Prostate gland (tissue), 2 donors: ENCODE data around the gene CTNND2. TPM values are rescaled to one million over a fixed set of nuclear protein-coding genes. Genes with fewer than 3 reads are reported as not detected.

Experiments used
- DNase-seq: peaks from one replicate; pipeline ENCODE4 v3.0.0-alpha.2; 2019; ENCODE audit warnings: low spot score
- H3K27ac ChIP-seq, 2 donors: fragments of 200-600 bp; sonication (generic); 2 replicates each; pipeline ENCODE4 v1.5.1; 2017 to 2019
- H3K27me3 ChIP-seq: fragments of 200-600 bp; sonication (generic); replicated peaks from 2 replicates; pipeline ENCODE4 v1.5.1; 2019; ENCODE audit not compliant: insufficient read depth
- H3K36me3 ChIP-seq, 2 donors: fragments of 200-600 bp; sonication (generic); 1 replicate in 1 of 2; 2 replicates in 1 of 2; pipeline versions ENCODE4 v1.5.1 to v1.8.1; 2017 to 2019
- H3K4me1 ChIP-seq: fragments of 200-600 bp; sonication (generic); replicated peaks from 2 replicates; pipeline ENCODE4 v1.5.1; 2019
- H3K4me3 ChIP-seq, 2 donors: fragments of 200-600 bp; sonication (generic); 2 replicates each; pipeline ENCODE4 v1.5.1; 2017 to 2019
- H3K9me3 ChIP-seq: fragments of 200-600 bp; sonication (generic); 2 replicates; pipeline ENCODE4 v1.5.1; 2017
- CTCF ChIP-seq, 4 experiments: fragments of 200-600 bp in 2 of 4; fragments of 450-650 bp in 2 of 4; sonication (generic) in 2 of 4; IDR thresholded peaks; 1 replicate in 3 of 4; 2 replicates in 1 of 4; pipeline ENCODE4 v1.5.1; 2016 to 2019; ENCODE audit warnings: antibody characterized with exemption in 4 of 4, mild to moderate bottlenecking in 2 of 4, moderate library complexity in 2 of 4
- POLR2A ChIP-seq: fragments of 450-650 bp; IDR thresholded peaks from one replicate; pipeline ENCODE4 v1.6.1; 2016; ENCODE audit warnings: antibody characterized with exemption, mild to moderate bottlenecking
- POLR2AphosphoS5 ChIP-seq: sonication (generic); formaldehyde crosslinking; IDR thresholded peaks from one replicate; pipeline ENCODE4 v1.6.1; 2017; ENCODE audit warnings: antibody characterized with exemption
- WGBS: methylation state at CpG from one replicate; pipeline ENCODE4 v1.1.5; 2018; 5-methylcytosine and 5-hydroxymethylcytosine counted together
- intact Hi-C: fragments of 100-400 bp; cut with DNase I; formaldehyde crosslinking; loops from one replicate; pipeline ENCODE4 v1.14.2; 2022
- total RNA-seq, 2 donors: library from RNA; depleted of rRNA; stranded (reverse); fragments of >200 nt; gene quantifications; one replicate each; pipeline ENCODE4 v1.1.0, GENCODE V29; 2016

Gene CTNND2
- total RNA-seq, 2 donors from 2014 or later: 5.5 to 11.2 TPM

GRCh38 chr5:11607944-11608483 lies 296.2 kb downstream of the CTNND2 start:
- no peaks in the 10 kb centered on the region for H3K4me1 ChIP-seq
- intact Hi-C loops: no loop called here
- no peaks in the 10 kb centered on the region for H3K36me3 ChIP-seq
- H3K9me3 ChIP-seq: no peaks in the 10 kb centered on the region
- no peak overlapping the region for H3K27ac ChIP-seq
- TF ChIP-seq POLR2A (no peak), POLR2AphosphoS5 (no peak), CTCF (IDR thresholded peaks at IDR 0.05) (no peak)
- DNase-seq: no peak
- H3K27me3 ChIP-seq: no peaks in the 10 kb centered on the region
- H3K4me3 ChIP-seq: no peak overlapping the region

GRCh38 chr5:11602298-11602697 lies 301.9 kb downstream of the CTNND2 start:
- Histone ChIP-seq H3K4me3 (no peak overlapping the region), H3K27me3 (no peaks in the 10 kb centered on the region), H3K27ac (no peak overlapping the region), H3K36me3 (no peaks in the 10 kb centered on the region), H3K4me1 (no peaks in the 10 kb centered on the region), H3K9me3 (no peaks in the 10 kb centered on the region)
- no peak for DNase-seq
- intact Hi-C loops: no loop called here
- 71% methylated on average over 3 of the region's 3 CpGs for WGBS
- TF ChIP-seq CTCF (IDR thresholded peaks at IDR 0.05) (no peak), POLR2A (no peak), POLR2AphosphoS5 (no peak)

GRCh38 chr5:11599499-11599898 lies 304.7 kb downstream of the CTNND2 start:
- H3K36me3 ChIP-seq: no peaks in the 10 kb centered on the region
- no peak for DNase-seq
- no peak overlapping the region for H3K4me3 ChIP-seq
- intact Hi-C loops: no loop called here
- H3K27ac ChIP-seq: no peak overlapping the region
- H3K4me1 ChIP-seq: peaks cover 3% of the 10 kb centered on the region
- no peaks in the 10 kb centered on the region for H3K27me3 ChIP-seq
- no peaks in the 10 kb centered on the region for H3K9me3 ChIP-seq
- TF ChIP-seq POLR2AphosphoS5 (no peak), POLR2A (no peak), CTCF (IDR thresholded peaks at IDR 0.05) (no peak)
- WGBS: 95% methylated on average over 5 of the region's 5 CpGs

- Histone ChIP-seq H3K27ac (no peak overlapping the region), H3K36me3 (no peaks in the 10 kb centered on the region), H3K9me3 (no peaks in the 10 kb centered on the region), H3K4me3 (no peak overlapping the region), H3K27me3 (no peaks in the 10 kb centered on the region), H3K4me1 (peaks cover 3% of the 10 kb centered on the region)
- WGBS: 38% methylated on average over 5 of the region's 5 CpGs
- TF ChIP-seq POLR2A: no peak
- TF ChIP-seq CTCF (IDR thresholded peaks at IDR 0.05): no peak
- no peak for TF ChIP-seq POLR2AphosphoS5
- intact Hi-C loops: no loop called here
- no peak for DNase-seq
These were observed 307.6 kb downstream of the CTNND2 start for GRCh38 chr5:11596657-11597071.

GRCh38 chr5:11596185-11596584 lies 308.1 kb downstream of the CTNND2 start:
- TF ChIP-seq POLR2AphosphoS5 (no peak), CTCF (IDR thresholded peaks at IDR 0.05) (no peak), POLR2A (no peak)
- intact Hi-C loops: no loop called here
- H3K36me3 ChIP-seq: no peaks in the 10 kb centered on the region
- no peak overlapping the region for H3K4me3 ChIP-seq
- H3K27me3 ChIP-seq: no peaks in the 10 kb centered on the region
- peaks cover 3% of the 10 kb centered on the region for H3K4me1 ChIP-seq
- H3K27ac ChIP-seq: no peak overlapping the region
- no peaks in the 10 kb centered on the region for H3K9me3 ChIP-seq
- DNase-seq: no peak
- 90% methylated on average over 1 of the region's 1 CpG for WGBS
